ENCODE measurements around the gene MYL7.

MYL7 gene

DNA sequence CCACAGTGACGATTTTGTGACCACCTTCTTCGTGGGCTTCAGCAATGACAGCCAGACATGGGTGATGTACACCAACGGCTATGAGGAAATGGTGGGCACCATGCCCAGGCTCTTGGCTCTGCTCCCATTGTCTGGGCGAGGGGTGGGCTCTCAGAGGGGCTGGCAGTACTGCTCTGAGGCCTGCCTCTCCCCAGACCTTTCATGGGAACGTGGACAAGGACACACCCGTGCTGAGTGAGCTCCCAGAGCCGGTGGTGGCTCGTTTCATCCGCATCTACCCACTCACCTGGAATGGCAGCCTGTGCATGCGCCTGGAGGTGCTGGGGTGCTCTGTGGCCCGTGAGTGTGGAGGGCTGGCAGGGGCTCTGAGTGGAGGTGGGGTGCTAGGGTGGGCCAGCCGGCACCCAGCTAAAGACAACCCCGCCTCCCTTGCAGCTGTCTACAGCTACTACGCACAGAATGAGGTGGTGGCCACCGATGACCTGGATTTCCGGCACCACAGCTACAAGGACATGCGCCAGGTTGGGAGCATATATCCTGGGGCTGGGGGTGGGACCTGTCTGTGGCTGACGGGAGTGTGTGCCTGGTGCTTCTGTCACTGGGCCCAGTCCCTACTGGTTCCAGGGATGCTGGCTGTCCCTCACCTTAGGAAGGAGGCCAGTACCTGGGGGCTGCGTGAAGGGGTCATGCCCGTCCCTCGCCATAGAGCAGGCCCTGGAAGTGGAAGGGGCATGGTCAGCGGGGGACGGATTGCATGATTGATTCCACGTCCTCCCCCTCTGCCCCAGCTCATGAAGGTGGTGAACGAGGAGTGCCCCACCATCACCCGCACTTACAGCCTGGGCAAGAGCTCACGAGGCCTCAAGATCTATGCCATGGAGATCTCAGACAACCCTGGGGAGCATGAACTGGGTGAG lies 30.2 kb downstream of the MYL7 start:
- DNase-seq = no peak

DNA sequence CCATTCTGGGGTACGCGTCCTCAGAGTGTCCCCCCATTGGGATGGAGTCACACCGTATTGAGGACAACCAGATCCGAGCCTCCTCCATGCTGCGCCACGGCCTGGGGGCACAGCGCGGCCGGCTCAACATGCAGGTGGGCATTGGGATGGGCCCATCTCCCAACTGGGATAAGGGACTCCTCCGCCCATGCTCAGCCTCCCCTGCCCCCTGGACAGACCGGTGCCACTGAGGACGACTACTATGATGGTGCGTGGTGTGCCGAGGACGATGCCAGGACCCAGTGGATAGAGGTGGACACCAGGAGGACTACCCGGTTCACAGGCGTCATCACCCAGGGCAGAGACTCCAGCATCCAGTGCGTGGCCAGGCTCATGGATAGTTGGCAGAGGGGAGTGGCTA lies 31.1 kb downstream of the MYL7 start:
- no peak for DNase-seq

DNA sequence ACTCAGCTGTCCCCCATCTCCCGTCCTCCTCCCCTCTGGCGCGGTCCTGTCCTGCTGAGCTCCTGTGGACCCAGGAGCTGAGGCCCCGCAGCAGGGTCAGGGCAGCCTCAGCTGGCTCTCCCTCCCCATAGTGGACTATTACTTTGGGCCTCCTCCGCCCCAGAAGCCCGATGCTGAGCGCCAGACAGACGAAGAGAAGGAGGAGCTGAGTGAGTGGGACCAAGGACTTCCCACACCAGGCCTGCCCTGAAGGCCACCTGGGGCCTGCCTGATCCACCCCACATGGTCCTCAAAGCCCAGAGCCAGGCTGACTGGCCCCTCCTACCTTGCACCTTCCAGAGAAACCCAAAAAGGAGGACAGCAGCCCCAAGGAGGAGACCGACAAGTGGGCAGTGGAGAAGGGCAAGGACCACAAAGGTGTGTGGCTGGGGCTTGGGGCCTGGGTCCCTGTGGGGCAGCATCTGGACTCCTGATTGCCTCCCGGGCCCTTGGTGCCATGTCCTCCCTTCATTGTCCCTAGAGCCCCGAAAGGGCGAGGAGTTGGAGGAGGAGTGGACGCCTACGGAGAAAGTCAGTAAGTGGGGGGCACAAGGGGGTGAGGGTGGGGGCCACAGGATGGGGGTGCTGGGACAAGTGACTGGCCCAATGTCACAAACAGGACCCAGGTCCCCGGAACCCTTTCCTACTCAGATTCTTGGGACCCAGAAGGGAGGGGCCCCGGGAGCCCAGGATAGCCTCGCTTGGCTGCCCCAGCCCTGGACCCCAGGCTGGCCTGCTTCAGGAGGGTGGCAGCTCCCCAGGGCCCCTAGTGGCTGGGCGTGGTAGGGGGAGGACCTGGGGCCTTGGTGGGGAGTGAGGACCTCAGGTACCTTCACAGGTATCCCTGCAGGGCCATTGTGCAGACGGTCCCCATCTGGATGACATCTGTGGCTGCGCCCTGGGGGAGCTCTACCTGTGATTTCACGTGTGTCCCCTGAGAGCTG lies 32.1 kb downstream of the MYL7 start:
- no peak for DNase-seq

DNA sequence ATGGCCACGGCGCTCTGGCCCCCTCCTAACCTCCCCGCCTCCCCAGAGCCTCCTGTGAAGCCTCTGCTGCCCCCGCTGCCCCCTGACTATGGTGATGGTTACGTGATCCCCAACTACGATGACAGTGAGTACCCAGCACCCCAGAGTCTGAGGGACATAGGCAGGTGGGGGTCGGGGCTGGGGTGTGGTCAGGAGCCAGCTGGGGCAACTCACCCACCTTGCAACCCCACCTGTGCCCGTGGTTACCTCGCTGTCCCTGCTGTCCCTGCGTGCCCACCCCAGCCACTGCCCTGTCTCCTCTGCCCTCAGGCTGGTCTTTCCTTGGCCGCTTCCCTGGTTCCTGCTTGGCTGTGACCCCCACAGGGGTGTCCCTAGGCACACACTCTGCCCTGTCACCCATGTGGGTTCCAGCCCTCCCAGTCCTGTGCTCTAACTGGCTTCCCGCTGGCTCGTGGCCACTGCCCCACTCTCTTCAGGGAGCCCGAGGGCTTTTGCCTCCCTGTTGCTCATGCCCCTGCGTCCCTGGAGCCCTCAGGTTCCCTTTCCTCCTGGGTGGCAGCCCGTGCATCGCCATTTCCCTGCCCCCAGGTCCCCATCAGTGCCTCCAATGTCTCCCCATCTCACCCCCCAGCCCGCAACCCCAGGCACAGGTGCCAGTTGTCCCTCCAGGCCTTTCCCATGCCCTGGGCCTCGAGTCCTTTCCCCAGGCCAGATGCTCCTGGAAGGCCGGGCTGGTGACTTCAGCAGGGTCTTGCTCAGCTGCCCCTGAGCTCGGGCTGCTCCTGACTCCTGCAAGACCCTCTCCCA lies 33.0 kb downstream of the MYL7 start:
- DNase-seq = no peak

DNA sequence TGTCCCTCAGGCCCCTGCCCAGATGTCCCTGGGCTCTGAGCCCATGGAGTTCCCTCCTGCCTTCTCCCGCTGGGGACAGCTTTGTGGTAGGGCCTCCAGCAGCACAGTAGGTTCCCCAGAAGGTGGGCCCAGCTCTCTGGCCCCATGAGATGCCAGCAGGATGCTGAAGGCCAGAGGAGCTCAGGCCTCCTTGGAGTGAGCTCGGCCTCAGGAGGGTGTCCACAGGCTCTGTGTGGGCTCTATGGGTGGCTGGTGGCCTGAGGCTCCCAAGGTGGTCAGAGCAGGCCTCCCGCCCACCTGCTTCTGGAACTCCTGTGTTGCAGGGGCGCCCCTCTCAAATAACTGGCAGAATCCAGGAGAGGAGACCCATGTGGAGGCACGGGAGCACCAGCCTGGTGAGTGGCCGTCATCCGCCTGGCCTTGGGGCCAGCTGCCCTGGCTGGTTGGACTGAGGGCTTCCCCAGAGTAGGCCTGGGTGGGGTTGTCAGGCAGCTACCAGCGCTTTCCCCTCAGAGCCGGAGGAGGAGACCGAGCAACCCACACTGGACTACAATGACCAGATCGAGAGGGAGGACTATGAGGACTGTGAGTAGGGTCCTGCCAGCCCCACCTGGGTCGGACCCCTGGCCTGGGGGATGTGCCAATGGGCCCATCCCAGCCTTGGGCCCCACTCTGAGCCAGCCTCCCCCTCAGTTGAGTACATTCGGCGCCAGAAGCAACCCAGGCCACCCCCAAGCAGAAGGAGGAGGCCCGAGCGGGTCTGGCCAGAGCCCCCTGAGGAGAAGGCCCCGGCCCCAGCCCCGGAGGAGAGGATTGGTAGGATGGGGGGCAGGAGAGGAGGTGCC lies 33.8 kb downstream of the MYL7 start:
- DNase-seq = no peak

DNA sequence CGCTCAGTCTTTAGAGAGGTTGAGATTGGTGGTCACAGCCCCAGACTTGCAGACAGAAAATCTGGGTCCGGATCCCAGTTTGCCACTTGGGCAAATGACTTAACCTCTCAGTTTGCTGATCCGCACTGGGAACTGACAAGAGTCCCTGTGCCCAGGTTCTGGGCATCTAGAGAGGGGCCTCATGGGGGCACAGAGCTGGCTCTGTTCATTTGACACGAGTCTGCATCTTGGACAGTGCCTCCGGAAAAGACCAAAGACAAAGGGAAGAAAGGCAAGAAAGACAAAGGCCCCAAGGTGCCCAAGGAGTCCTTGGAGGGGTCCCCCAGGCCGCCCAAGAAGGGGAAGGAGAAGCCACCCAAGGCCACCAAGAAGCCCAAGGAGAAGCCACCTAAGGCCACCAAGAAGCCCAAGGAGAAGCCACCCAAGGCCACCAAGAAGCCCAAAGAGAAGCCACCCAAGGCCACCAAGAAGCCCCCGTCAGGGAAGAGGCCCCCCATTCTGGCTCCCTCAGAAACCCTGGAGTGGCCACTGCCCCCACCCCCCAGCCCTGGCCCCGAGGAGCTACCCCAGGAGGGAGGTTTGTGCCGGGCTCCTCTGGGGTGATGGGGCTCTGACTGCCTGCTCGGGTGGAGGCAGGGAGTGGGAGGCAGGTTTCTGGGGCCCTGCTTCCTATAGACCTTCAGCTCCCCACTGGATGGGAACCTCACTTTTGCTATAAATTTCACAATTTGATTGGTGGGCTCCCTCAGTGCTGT lies 34.6 kb downstream of the MYL7 start:
- DNase-seq = no peak

DNA sequence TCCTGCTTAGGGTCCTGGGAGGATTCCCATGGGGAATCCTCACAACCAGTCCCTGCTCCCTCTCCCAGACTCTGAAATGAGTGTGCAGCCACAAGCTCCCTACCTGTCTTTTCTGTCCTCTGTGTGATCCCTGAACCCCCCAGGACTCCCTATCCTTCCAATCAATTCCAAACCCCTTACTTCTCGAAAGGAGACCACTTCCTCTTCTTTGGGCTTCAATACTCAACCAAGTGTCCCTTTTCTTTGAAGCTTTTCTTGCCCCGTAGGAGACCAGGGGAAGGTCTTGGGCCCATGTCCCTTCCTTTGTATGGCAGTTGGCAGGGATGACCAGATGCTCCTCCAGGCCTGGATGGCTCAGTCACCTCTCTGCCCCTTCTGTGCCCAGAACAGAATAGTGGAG lies 35.3 kb downstream of the MYL7 start:
- DNase-seq = no peak

DNA sequence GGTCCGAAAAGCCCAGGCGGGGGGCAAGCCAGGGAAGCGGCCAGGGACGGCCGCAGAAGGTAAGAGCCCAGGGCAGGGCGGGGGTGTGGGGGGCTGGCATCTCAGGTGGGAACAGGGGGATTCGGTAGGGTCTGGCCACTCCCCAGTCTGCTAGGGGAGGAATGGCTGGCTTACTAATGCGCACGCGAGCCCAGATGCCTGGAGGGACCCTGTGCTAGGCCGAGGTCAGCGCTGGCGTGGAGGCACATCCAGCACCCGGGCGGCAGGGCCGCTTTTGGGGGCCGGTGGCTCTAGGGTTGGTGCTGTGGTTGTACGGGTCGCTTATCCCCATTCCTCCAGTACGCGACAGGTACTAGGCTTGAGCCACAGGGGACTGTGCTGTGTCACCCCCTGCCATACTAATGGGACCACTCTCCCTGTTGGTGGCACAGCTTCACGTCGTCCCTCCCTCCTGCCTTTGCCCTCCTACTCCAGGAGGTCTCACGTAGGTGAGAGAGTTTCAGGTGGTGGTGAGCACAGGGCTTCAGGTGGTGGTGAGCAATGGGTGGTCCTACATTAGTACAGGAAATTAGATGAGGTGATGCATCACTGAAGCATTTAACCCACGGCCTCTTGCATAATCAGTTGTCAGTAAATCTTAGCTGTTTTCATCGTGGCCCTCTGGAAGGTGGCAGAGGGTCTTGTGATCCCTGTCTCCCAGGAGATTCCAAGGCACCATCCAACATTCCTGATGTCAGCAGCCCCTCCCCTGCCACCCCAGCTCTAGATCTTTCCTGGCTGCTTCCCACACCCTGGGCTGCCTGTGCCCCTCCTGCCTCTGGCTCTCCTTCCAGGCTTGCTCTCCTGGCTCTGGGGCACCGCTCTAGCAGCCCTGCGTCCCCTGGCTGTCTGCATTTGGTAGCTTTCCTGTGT lies 36.0 kb downstream of the MYL7 start:
- DNase-seq = no peak

DNA sequence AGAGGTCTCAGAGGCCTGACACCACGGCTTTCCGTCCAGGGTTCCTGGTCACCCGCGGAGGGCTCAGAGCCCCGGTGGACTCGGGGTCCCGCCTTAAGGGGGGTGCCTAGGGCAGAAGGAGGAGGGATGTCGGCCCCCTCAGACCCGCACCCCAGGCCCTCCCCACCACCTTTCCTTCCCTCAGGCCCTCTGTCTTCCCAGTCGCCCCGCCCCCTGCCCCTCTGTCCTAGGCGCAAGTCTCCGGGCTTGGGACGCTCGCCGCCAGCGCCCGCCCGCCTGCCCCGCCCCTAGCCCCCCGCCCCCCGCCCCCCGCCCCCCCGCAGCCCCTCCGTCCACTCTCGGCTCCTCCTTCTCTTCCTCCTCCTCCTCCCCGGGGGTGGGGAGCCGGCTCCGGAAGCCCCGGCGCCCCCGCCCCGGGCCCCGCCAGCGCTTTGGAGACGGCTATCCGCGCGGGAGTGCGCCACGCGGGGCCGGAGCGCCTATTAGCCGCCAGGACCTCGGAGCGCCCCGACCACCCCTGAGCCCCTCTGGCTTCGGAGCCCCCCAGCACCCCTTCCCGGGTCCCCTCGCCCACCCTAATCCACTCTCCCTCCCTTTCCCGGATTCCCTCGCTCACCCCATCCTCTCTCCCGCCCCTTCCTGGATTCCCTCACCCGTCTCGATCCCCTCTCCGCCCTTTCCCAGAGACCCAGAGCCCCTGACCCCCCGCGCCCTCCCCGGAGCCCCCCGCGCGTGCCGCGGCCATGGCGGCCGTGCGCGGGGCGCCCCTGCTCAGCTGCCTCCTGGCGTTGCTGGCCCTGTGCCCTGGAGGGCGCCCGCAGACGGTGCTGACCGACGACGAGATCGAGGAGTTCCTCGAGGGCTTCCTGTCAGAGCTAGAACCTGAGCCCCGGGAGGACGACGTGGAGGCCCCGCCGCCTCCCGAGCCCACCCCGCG lies 36.9 kb downstream of the MYL7 start, which contains the start of gene AEBP1:
Gene AEBP1, plus strand, starts transcription at position 423 of the 937 bp plus-strand sequence. Its CDS starts 321 bp downstream, at position 744.
- peak in 1 of 2 donors; percentile 46 for DNase-seq

DNA sequence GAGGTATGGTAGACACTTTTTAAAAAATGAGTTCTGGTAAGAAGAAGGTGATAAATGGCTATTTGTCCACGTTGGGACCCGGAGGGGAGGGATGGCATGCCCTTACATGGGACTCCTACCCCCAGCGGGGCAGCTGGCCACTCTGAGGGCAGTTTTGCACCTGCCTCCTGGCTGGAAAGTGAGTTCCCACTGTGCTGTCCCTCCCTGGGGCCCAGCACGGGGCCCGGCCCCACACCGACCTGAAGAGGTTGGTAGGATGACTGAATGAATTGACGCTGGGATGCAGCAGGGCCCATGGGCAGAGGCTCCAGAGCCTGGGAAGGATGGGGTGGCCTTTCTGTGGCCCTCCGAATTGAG lies 37.6 kb downstream of the MYL7 start:
- DNase-seq = no peak

DNA sequence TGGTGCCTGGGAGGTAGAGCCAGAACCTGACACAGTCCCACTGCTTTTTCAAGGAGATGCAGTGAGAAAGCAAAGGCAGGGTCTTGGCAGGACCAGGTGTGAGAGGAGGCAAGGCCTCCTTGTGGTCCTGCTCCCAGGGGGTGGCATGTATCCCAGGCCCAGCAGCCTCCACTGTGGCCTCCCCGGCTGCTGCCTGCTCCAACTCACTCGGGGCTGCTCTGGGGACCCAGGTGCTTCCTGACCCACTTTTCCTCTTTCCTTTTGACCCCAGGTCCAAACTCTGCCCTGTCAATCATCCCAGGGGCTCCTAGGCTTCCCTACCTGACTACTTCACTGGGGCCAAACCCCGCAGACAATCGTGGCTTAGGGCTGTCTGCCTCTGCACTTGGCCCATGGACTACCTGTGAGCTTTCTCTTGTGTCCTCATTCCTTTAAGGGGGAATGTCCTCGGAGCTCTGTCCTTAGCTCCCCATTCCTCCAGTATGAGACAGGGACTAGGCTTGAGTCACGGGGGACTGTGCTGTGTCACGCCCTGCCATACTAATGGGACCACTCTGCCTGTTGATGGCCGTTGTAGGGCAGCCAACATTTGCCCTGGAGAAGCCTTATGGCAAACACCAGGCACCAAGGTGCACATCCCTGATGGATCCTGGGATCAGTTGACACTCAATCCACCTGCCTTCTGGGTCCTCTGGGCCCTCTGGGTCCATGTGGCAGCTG lies 38.1 kb downstream of the MYL7 start:
- no peak for DNase-seq

DNA sequence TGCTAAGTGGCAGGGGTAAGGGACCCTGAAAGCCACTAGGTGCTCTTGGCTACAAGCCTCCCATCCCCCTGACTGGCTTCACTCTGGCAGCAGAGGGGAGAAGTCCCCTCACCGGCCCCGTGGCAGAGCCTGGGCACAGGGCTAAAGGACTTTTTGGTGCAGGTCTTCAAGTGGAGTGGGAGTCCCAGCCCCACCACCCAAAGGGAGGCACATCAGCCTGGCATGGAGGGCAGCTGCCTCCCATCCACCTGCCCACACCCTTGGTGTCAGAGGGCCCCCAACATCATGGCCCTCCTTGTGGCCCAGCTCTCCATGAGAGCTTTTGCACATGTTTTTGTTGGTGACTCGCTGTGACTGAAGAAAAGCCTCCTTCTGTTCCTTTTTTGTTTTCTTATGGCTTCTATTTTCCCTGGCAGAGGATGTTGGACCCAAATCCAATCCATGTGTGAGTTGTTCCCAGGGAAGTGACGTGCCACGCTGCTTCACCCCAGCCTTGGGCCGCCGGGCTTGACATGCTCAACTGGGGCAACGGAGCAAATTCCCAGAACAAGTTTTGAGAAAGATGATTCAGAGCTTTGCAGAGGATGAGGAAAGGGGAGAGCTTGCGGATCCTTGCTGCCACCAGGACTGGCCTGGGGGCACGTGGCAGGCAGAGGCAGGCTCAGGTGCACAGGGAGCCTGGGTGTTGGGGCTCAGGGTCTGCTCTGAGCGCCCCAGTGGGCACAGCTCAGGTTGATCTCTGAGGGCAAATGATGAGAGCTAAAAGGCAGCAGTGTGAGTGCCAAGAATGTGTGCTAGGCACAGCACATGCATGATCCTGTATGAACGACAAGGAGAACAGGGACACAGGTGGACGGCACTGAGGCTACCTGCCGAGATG lies 38.9 kb downstream of the MYL7 start:
- no peak for DNase-seq

DNA sequence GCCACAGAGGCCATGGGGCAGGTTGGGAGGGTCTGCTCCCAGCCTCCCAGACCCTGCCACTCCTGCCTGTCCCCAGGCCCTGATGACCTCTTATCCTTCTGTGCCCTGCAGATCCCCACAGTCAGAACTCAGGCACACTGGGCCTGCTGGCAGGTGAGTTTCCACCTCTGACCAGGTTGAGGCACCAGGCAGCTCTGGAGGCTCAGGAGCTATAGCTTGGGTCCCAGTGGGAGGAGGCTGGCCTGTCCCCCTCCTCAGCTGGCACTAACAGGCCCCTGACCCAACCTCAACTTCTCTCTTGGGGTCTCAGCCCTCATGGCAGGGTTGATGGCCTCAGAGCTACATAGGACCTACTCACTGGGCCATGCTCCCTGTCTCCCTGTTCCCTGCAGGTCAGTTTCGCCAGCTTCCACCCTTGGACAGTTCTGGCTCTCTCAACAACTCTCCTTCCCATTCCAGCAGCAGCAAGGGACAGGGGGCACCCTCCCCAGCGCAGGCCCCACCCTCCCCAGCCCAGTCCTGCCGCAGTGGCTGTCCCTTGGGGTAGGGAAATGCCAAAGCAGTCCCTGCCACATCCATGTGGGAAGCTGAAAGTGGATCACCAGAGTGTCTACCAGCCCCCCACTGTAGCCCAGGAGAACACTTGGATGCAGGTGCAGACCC lies 39.7 kb downstream of the MYL7 start:
- no peak for DNase-seq

DNA sequence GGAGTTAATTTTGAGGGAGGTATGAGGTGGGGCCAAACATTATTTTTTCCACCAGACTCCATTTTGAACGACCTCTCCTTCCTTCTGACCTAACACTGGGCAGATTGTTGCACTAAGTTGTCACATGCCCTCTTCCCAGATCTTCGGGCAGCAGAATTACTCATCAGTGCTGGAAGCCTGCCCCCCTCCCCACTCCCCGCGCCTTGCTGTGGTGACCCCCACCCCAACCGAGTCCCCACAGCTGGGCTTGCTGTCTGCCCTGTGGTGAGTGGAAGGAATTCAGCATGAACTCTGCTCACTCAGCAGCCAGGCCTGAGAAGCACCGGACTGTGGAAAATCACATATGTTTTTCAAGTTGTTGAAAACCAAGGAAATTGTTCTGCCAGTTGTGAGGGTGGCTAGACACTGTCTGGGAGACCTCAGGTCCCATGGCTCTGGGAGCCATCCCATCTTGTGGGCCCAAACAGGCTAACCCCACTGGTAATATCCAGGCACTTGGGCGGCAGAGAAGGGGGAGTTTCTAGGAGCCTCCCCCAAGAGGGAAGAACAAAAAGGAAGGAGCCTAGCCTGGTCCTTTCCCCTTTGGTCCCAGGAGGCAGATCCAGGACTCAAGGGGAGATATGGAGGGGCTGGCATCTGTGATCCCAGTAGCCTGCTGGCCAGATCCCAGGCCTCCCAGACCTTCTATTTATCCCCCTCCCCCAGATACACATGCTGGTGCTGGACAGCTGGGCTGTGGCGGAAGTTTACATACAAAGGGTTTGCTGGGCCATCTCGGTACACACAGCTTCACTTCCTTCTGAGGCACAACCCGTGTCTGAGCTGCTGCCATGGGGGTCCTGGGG lies 40.5 kb downstream of the MYL7 start:
- DNase-seq = no peak

DNA sequence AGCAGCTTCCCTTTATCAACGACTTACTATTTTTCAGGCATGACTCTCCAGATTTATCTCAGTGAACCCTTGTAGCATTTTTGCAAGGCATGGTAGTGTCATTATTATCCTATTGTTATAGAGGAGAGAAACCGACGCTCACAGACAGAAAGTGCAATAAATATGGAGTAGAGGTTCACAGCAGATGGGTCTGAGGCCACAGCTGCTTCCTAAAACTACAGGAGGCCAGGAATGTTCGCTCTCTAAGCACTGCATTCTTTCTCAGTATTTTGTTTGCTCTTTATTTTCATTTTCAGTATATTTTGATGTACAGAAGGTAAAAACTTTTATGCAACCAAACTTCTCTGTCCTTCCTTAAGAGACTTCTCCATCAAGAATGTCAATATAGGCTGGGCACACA lies 41.5 kb downstream of the MYL7 start:
- DNase-seq = no peak

Measured in activated CD4-positive, alpha-beta T cell treated with anti-CD3 and anti-CD28 coated beads for 4 hours (primary cell).